Measurements from ENCODE around the gene SLC38A3.
"Not testable (repeated sequence)": the region's sequence is repeated elsewhere in the genome, so short reads cannot be mapped to it uniquely, and the experiment has no call there.

SLC38A3 gene

GRCh38 chr3:50210176-50210509, 5.1 kb downstream of the SLC38A3 start:
- no peak for DNase-seq (ENCODE audit: low read depth in 2 of 2)
- no peak for TF ChIP-seq CTCF (IDR thresholded peaks at IDR 0.05; ENCODE audit: low read depth, low read length)
- no peak overlapping the region for H3K4me3 ChIP-seq (replicated peaks in 1 of 2; ENCODE audit: low read depth in 2 of 2, low read length in 2 of 2)

GRCh38 chr3:50210510-50211367, 5.7 kb downstream of the SLC38A3 start:
- no peak for TF ChIP-seq CTCF (IDR thresholded peaks at IDR 0.05; ENCODE audit: low read depth, low read length)
- no peak for DNase-seq (ENCODE audit: low read depth in 2 of 2)
- H3K4me3 ChIP-seq (replicated peaks in 1 of 2; ENCODE audit: low read depth in 2 of 2, low read length in 2 of 2) = no peak overlapping the region

GRCh38 chr3:50211368-50211717, 6.3 kb downstream of the SLC38A3 start:
- DNase-seq (ENCODE audit: low read depth in 2 of 2) = not testable (repeated sequence)

GRCh38 chr3:50211930-50212329, 6.9 kb downstream of the SLC38A3 start:
- DNase-seq (ENCODE audit: low read depth in 2 of 2) = peak in 1 of 2 donors; percentile 46
- TF ChIP-seq CTCF (IDR thresholded peaks at IDR 0.05; ENCODE audit: low read depth, low read length) = no peak
- H3K4me3 ChIP-seq (replicated peaks in 1 of 2; ENCODE audit: low read depth in 2 of 2, low read length in 2 of 2) = no peak overlapping the region

More at GRCh38 chr3:50211368-50211717, 6.3 kb downstream of the SLC38A3 start:
- not testable (repeated sequence) for H3K4me3 ChIP-seq (replicated peaks in 1 of 2; ENCODE audit: low read depth in 2 of 2, low read length in 2 of 2)

- no peak for DNase-seq (ENCODE audit: low read depth in 2 of 2)
- H3K4me3 ChIP-seq (replicated peaks in 1 of 2; ENCODE audit: low read depth in 2 of 2, low read length in 2 of 2) = no peak overlapping the region
- no peak for TF ChIP-seq CTCF (IDR thresholded peaks at IDR 0.05; ENCODE audit: low read depth, low read length)
Observed at GRCh38 chr3:50212502-50212901, 7.4 kb downstream of the SLC38A3 start.

- TF ChIP-seq CTCF (IDR thresholded peaks at IDR 0.05; ENCODE audit: low read depth, low read length) = no peak
- H3K4me3 ChIP-seq (replicated peaks in 1 of 2; ENCODE audit: low read depth in 2 of 2, low read length in 2 of 2) = no peak overlapping the region
- DNase-seq (ENCODE audit: low read depth in 2 of 2) = no peak
Observed at GRCh38 chr3:50212971-50213370, 7.9 kb downstream of the SLC38A3 start.

GRCh38 chr3:50213373-50213772, 8.3 kb downstream of the SLC38A3 start:
- no peak overlapping the region for H3K4me3 ChIP-seq (replicated peaks in 1 of 2; ENCODE audit: low read depth in 2 of 2, low read length in 2 of 2)
- TF ChIP-seq CTCF (IDR thresholded peaks at IDR 0.05; ENCODE audit: low read depth, low read length) = no peak
- DNase-seq (ENCODE audit: low read depth in 2 of 2) = no peak

Measured in cardiac fibroblast (primary cell).